ENCODE measurements around the gene POU2AF1. TPM values are rescaled to one million over a fixed set of nuclear protein-coding genes. Genes with fewer than 3 reads are reported as not detected.

POU2AF1 gene
- total and polyA plus RNA-seq, 2 of the 8 experiments (the other 6 are each of a cell fraction or from before 2014, with no cell fraction given), result not detected

- TF ChIP-seq, protein P1, sequence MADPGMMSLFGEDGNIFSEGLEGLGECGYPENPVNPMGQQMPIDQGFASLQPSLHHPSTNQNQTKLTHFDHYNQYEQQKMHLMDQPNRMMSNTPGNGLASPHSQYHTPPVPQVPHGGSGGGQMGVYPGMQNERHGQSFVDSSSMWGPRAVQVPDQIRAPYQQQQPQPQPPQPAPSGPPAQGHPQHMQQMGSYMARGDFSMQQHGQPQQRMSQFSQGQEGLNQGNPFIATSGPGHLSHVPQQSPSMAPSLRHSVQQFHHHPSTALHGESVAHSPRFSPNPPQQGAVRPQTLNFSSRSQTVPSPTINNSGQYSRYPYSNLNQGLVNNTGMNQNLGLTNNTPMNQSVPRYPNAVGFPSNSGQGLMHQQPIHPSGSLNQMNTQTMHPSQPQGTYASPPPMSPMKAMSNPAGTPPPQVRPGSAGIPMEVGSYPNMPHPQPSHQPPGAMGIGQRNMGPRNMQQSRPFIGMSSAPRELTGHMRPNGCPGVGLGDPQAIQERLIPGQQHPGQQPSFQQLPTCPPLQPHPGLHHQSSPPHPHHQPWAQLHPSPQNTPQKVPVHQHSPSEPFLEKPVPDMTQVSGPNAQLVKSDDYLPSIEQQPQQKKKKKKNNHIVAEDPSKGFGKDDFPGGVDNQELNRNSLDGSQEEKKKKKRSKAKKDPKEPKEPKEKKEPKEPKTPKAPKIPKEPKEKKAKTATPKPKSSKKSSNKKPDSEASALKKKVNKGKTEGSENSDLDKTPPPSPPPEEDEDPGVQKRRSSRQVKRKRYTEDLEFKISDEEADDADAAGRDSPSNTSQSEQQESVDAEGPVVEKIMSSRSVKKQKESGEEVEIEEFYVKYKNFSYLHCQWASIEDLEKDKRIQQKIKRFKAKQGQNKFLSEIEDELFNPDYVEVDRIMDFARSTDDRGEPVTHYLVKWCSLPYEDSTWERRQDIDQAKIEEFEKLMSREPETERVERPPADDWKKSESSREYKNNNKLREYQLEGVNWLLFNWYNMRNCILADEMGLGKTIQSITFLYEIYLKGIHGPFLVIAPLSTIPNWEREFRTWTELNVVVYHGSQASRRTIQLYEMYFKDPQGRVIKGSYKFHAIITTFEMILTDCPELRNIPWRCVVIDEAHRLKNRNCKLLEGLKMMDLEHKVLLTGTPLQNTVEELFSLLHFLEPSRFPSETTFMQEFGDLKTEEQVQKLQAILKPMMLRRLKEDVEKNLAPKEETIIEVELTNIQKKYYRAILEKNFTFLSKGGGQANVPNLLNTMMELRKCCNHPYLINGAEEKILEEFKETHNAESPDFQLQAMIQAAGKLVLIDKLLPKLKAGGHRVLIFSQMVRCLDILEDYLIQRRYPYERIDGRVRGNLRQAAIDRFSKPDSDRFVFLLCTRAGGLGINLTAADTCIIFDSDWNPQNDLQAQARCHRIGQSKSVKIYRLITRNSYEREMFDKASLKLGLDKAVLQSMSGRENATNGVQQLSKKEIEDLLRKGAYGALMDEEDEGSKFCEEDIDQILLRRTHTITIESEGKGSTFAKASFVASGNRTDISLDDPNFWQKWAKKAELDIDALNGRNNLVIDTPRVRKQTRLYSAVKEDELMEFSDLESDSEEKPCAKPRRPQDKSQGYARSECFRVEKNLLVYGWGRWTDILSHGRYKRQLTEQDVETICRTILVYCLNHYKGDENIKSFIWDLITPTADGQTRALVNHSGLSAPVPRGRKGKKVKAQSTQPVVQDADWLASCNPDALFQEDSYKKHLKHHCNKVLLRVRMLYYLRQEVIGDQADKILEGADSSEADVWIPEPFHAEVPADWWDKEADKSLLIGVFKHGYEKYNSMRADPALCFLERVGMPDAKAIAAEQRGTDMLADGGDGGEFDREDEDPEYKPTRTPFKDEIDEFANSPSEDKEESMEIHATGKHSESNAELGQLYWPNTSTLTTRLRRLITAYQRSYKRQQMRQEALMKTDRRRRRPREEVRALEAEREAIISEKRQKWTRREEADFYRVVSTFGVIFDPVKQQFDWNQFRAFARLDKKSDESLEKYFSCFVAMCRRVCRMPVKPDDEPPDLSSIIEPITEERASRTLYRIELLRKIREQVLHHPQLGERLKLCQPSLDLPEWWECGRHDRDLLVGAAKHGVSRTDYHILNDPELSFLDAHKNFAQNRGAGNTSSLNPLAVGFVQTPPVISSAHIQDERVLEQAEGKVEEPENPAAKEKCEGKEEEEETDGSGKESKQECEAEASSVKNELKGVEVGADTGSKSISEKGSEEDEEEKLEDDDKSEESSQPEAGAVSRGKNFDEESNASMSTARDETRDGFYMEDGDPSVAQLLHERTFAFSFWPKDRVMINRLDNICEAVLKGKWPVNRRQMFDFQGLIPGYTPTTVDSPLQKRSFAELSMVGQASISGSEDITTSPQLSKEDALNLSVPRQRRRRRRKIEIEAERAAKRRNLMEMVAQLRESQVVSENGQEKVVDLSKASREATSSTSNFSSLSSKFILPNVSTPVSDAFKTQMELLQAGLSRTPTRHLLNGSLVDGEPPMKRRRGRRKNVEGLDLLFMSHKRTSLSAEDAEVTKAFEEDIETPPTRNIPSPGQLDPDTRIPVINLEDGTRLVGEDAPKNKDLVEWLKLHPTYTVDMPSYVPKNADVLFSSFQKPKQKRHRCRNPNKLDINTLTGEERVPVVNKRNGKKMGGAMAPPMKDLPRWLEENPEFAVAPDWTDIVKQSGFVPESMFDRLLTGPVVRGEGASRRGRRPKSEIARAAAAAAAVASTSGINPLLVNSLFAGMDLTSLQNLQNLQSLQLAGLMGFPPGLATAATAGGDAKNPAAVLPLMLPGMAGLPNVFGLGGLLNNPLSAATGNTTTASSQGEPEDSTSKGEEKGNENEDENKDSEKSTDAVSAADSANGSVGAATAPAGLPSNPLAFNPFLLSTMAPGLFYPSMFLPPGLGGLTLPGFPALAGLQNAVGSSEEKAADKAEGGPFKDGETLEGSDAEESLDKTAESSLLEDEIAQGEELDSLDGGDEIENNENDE (IDR thresholded peaks at IDR 0.05; ENCODE audit: insufficient replicate concordance, low read length), result no peak
- TF ChIP-seq GABPA (IDR thresholded peaks at IDR 0.05; ENCODE audit: borderline replicate concordance, insufficient read depth, low read length), result no peak
- TF ChIP-seq FOSL1 (IDR thresholded peaks at IDR 0.05; ENCODE audit: insufficient read depth, low read depth, low read length), result no peak
- no peak for TF ChIP-seq CHD2 (IDR thresholded peaks at IDR 0.05; ENCODE audit: low read length)
- TF ChIP-seq ATF2 (IDR thresholded peaks at IDR 0.05; ENCODE audit: low read length), result no peak
- TF ChIP-seq EZH2 (IDR thresholded peaks at IDR 0.05; ENCODE audit: low read depth, low read length, severe bottlenecking), result no peak
- no peak for TF ChIP-seq SP1 (IDR thresholded peaks at IDR 0.05; ENCODE audit: low read depth, low read length)
- TF ChIP-seq CBX8 (IDR thresholded peaks at IDR 0.05; ENCODE audit: borderline replicate concordance, low read depth, low read length), result no peak
- no peak for TF ChIP-seq CREB1 (IDR thresholded peaks at IDR 0.05)
- no peak for TF ChIP-seq SP4 (IDR thresholded peaks at IDR 0.05; ENCODE audit: low read length)
Observed at GRCh38 chr11:111386611-111387150, 7.6 kb upstream of the POU2AF1 start (continued).

Data from H1 (cell line).